HepG2 (cell line): ENCODE measurements around the gene TBC1D5. TPM values are rescaled to one million over a fixed set of nuclear protein-coding genes. Genes with fewer than 3 reads are reported as not detected.

ENCODE experiments used
- ATAC-seq: fragments of 200-7000 bp; cut with Tn5 transposase; 3 replicates; pipeline ENCODE4 v1.9.1; 2020; ENCODE audit warnings: mild to moderate bottlenecking, moderate library complexity
- BruUV-seq: library from RNA; stranded (reverse); fragments of 400-500 nt; replicated peaks from 2 replicates; lab custom pipeline; 2021; lab: Mats Ljungman, UMichigan
- CTCF ChIA-PET: fragments of 300-600 bp; formaldehyde crosslinking; extraction: SDS; loops from one replicate; lab custom pipeline; 2021; ENCODE audit warnings: low total read pairs, inconsistent platforms, low intra/inter-chr PET ratio; lab: Yijun Ruan, JAX
- POLR2A ChIA-PET: fragments of 350-600 bp; sonication (Branson Sonifier 250); formaldehyde crosslinking; loops from one replicate; lab custom pipeline; 2020; ENCODE audit warnings: antibody characterized with exemption, inconsistent platforms; lab: Yijun Ruan, JAX
- DNase-seq: peaks from one replicate; pipeline ENCODE4 v3.0.0-alpha.2; 2015; ENCODE audit warnings: low spot score
- FAIRE-seq: peaks from 3 replicates; lab custom pipeline; 2011; peaks lifted over from hg19 to GRCh38; lab: Jason Lieb, UNC
- H2AFZ ChIP-seq: one replicate; pipeline ENCODE4 v1.6.1; 2011; ENCODE audit warnings: low read length, inconsistent platforms
- H3K27ac ChIP-seq: fragments of 300-600 bp; 3 replicates; pipeline ENCODE4 v1.8.0; 2011; ENCODE audit warnings: mixed run types, mild to moderate bottlenecking, mixed read lengths, low read length, inconsistent platforms; ENCODE audit not compliant: insufficient read depth; ENCODE audit errors: extremely low read length
- H3K27me3 ChIP-seq, 2 experiments: fragments of 200-600 bp in 1 of 2; 2 replicates in 1 of 2; 3 replicates in 1 of 2; pipeline versions ENCODE4 v1.6.0 to v1.8.0; 2011; ENCODE audit warnings: low read length in 2 of 2, mild to moderate bottlenecking in 2 of 2, moderate library complexity in 2 of 2, inconsistent platforms in 1 of 2; ENCODE audit not compliant: insufficient read depth in 2 of 2, control insufficient read depth in 1 of 2
- H3K36me3 ChIP-seq, 2 experiments: fragments of 200-600 bp in 1 of 2; replicated peaks in 1 of 2; 2 replicates in 1 of 2; 3 replicates in 1 of 2; pipeline versions ENCODE4 v1.5.1 to v1.8.0; 2011; ENCODE audit warnings: low read length in 2 of 2, inconsistent platforms in 1 of 2; ENCODE audit not compliant: insufficient read depth in 2 of 2, control insufficient read depth in 1 of 2
- H3K4me1 ChIP-seq: 2 replicates; pipeline ENCODE4 v1.5.1; 2012; ENCODE audit warnings: low read length, inconsistent platforms; ENCODE audit not compliant: insufficient read depth
- H3K4me2 ChIP-seq: 2 replicates; pipeline ENCODE4 v1.6.0; 2011; ENCODE audit warnings: low read depth, low read length, inconsistent platforms
- H3K4me3 ChIP-seq, 3 experiments: fragments of 200-600 bp in 1 of 3; sonication (generic), shearing (Covaris generic) in 1 of 3; replicated peaks in 1 of 3; 2 replicates each; pipeline ENCODE4 v1.5.1; 2011 to 2016; ENCODE audit warnings: low read length in 3 of 3, inconsistent platforms in 2 of 3, low read depth in 2 of 3, mild to moderate bottlenecking in 2 of 3, control low read depth in 1 of 3, mixed read lengths in 1 of 3; ENCODE audit not compliant: insufficient read depth in 1 of 3
- H3K79me2 ChIP-seq: one replicate; pipeline ENCODE4 v1.6.1; 2011; ENCODE audit warnings: low read length, inconsistent platforms; ENCODE audit not compliant: insufficient read depth
- H3K9ac ChIP-seq: 2 replicates; pipeline ENCODE4 v1.6.0; 2011; ENCODE audit warnings: mild to moderate bottlenecking, low read depth, low read length, inconsistent platforms; ENCODE audit not compliant: insufficient read depth
- H3K9me3 ChIP-seq: 2 replicates; pipeline ENCODE4 v1.5.1; 2012; ENCODE audit warnings: mild to moderate bottlenecking, low read length
- H4K20me1 ChIP-seq: 2 replicates; pipeline ENCODE4 v1.6.0; 2011; ENCODE audit warnings: inconsistent platforms, mild to moderate bottlenecking, low read length, moderate library complexity; ENCODE audit not compliant: insufficient read depth
- LRRFIP1 ChIP-seq: sonication (generic); formaldehyde crosslinking; conservative IDR thresholded peaks from 2 replicates; pipeline ENCODE4 v1.4.0; 2020; ENCODE audit warnings: missing genetic modification reagents
- MAFF ChIP-seq: IDR thresholded peaks from 2 replicates; pipeline ENCODE4 v1.6.1; 2011; ENCODE audit warnings: low read depth, low read length, improper control_type of control experiment
- MAFK ChIP-seq, 2 experiments: IDR thresholded peaks in 1 of 2; conservative IDR thresholded peaks in 1 of 2; 2 replicates each; pipeline ENCODE4 v1.6.1; 2011; ENCODE audit warnings: improper control_type of control experiment in 2 of 2, low read length in 2 of 2
- TRAFD1 ChIP-seq: sonication (generic); formaldehyde crosslinking; IDR thresholded peaks from 2 replicates; pipeline ENCODE4 v1.5.1; 2020; ENCODE audit warnings: missing genetic modification reagents, mild to moderate bottlenecking, borderline replicate concordance
- ZFP62 ChIP-seq: sonication (generic); formaldehyde crosslinking; IDR thresholded peaks from 2 replicates; pipeline ENCODE4 v1.4.0; 2020; ENCODE audit warnings: missing genetic modification reagents
- ZFX ChIP-seq: sonication (generic); formaldehyde crosslinking; IDR thresholded peaks from 2 replicates; pipeline ENCODE4 v1.4.0; 2020; ENCODE audit warnings: mild to moderate bottlenecking, low read depth, missing genetic modification reagents, moderate library complexity
- ZNF343 ChIP-seq: sonication (generic); formaldehyde crosslinking; IDR thresholded peaks from 2 replicates; pipeline ENCODE4 v1.4.0; 2020; ENCODE audit warnings: mild to moderate bottlenecking, missing genetic modification reagents
- ZNF740 ChIP-seq: sonication (generic); formaldehyde crosslinking; IDR thresholded peaks from 2 replicates; pipeline ENCODE4 v1.4.0; 2020; ENCODE audit warnings: missing genetic modification reagents
- ZUFSP ChIP-seq: sonication (generic); formaldehyde crosslinking; IDR thresholded peaks from 2 replicates; pipeline ENCODE4 v1.9.0; 2021; ENCODE audit warnings: missing genetic modification reagents, mild to moderate bottlenecking, borderline replicate concordance
- WGBS: methylation state at CpG from one replicate; pipeline ENCODE4 v1.1.6; 2017; ENCODE audit warnings: low lambda C conversion rate; 5-methylcytosine and 5-hydroxymethylcytosine counted together
- in situ Hi-C: cut with HindIII; loops from 2 replicates; pipeline ENCODE4 v1.10.0; 2017; ENCODE audit warnings: low pct_unique_long_range_greater_than_20kb; ENCODE audit not compliant: extremely low pct_ligation_motif_present
- intact Hi-C: fragments of 100-400 bp; cut with micrococcal nuclease; formaldehyde crosslinking; loops from one replicate; pipeline ENCODE4 v1.10.0; 2022; ENCODE audit not compliant: unreplicated experiment
- polyA plus RNA-seq, 8 experiments: library from polyadenylated mRNA; depleted of rRNA in 3 of 8; stranded (reverse) in 7 of 8; unstranded in 1 of 8; fragments of >200 nt; fragmentation: Illumina TruSeq in 4 of 8; extraction: Trizol in 4 of 8; gene quantifications; 2 replicates each; pipeline versions ENCODE4 v1.2.1 to v1.2.3, GENCODE V29; 2011 to 2016; ENCODE audit warnings: low read depth in 4 of 8, missing spikeins in 1 of 8, mixed read lengths in 1 of 8; ENCODE audit not compliant: insufficient read depth in 1 of 8
- total RNA-seq, 5 experiments: library from RNA; depleted of rRNA; stranded (reverse); fragments of >200 nt; fragmentation: Illumina TruSeq; extraction: Trizol; gene quantifications; 2 replicates each; pipeline ENCODE4 v1.2.3, GENCODE V29; 2016; ENCODE audit warnings: low read depth in 1 of 5

The TBC1D5 gene
- total and polyA plus RNA-seq, 2 of the 13 experiments (the other 11 are each of a cell fraction or from before 2014, with no cell fraction given): 19.2 to 33.3 TPM

- no peaks in the 10 kb centered on the region for H3K79me2 ChIP-seq
- ATAC-seq (no peak), DNase-seq (no peak), FAIRE-seq (no peak)
- H3K4me3 ChIP-seq: no peak overlapping the region
- H3K4me2 ChIP-seq: no peak overlapping the region
- no peak overlapping the region for H3K9ac ChIP-seq
- in situ Hi-C loops: no loop called here
- H2AFZ ChIP-seq: no peak overlapping the region
- no peak overlapping the region for H3K27ac ChIP-seq
- H4K20me1 ChIP-seq: no peaks in the 10 kb centered on the region
- no TSS peak for BruUV-seq
- H3K27me3 ChIP-seq: no peaks in the 10 kb centered on the region
- CTCF ChIA-PET: no interaction called here
- POLR2A ChIA-PET: no interaction called here
- intact Hi-C loops: no loop called here
- 100% methylated on average over 1 of the region's 1 CpG for WGBS
- H3K36me3 ChIP-seq: no peaks in the 10 kb centered on the region
- peaks cover 20% of the 10 kb centered on the region for H3K4me1 ChIP-seq
- TF ChIP-seq MAFF (peak; percentile 80), TRAFD1 (CRISPR knock-in tag) (no peak), MAFK (conservative IDR thresholded peaks at IDR 0.05 in 1 of 2, IDR thresholded peaks at IDR 0.05 in 1 of 2; ENCODE audit: low read length in 2 of 2) (peak; percentile 64 to 76)
- TF ChIP-seq, all 625 proteins: peak for 2
- H3K9me3 ChIP-seq: no peaks in the 10 kb centered on the region
These were observed 154.0 kb downstream of the TBC1D5 start for GRCh38 chr3:17588422-17588821.

- Histone ChIP-seq H3K9me3 (no peaks in the 10 kb centered on the region), H3K4me2 (no peak overlapping the region), H3K9ac (no peak overlapping the region), H3K27me3 (no peaks in the 10 kb centered on the region), H3K27ac (no peak overlapping the region), H3K36me3 (no peaks in the 10 kb centered on the region), H4K20me1 (no peaks in the 10 kb centered on the region), H3K79me2 (no peaks in the 10 kb centered on the region), H2AFZ (no peak overlapping the region), H3K4me3 (no peak overlapping the region), H3K4me1 (peaks cover 18% of the 10 kb centered on the region)
- in situ Hi-C loops: no loop called here
- POLR2A ChIA-PET: no interaction called here
- FAIRE-seq: no peak
- ATAC-seq: no peak
- DNase-seq: no peak
- no TSS peak for BruUV-seq
- CTCF ChIA-PET: no interaction called here
- intact Hi-C loops: no loop called here
- 97% methylated on average over 2 of the region's 2 CpGs for WGBS
- no peak for TF ChIP-seq ZNF740 (CRISPR knock-in tag)
- TF ChIP-seq ZFP62 (CRISPR knock-in tag): no peak
- TF ChIP-seq ZNF343 (CRISPR knock-in tag): no peak
- no peak for TF ChIP-seq ZUFSP
- TF ChIP-seq LRRFIP1 (CRISPR knock-in tag): no peak
- TF ChIP-seq ZFX (CRISPR knock-in tag): no peak
These were observed 156.8 kb downstream of the TBC1D5 start for GRCh38 chr3:17585394-17586325.
